PFSK-1 (cell line): ENCODE results near the gene USP20.

Source experiments
- FOXP2 ChIP-seq: optimal IDR thresholded peaks from 2 replicates; pipeline ENCODE3; 2011; ENCODE audit warnings: borderline replicate concordance, control low read depth, inconsistent platforms; ENCODE audit not compliant: insufficient read depth; ENCODE audit errors: extremely low read length, extremely low read depth
- POLR2AphosphoS5 ChIP-seq: IDR thresholded peaks from 2 replicates; pipeline ENCODE4 v1.6.1; 2012; ENCODE audit warnings: low read depth, mild to moderate bottlenecking, control low read depth, low read length, moderate library complexity
- REST ChIP-seq, 2 experiments: IDR thresholded peaks; 2 replicates each; pipeline versions ENCODE4 v1.6.1 to v1.8.0; 2011 to 2012; ENCODE audit warnings: low read depth in 2 of 2, low read length in 2 of 2, control low read depth in 1 of 2, inconsistent platforms in 1 of 2, mild to moderate bottlenecking in 1 of 2, moderate library complexity in 1 of 2; ENCODE audit not compliant: insufficient read depth in 1 of 2
- SIN3A ChIP-seq: IDR thresholded peaks from 2 replicates; pipeline ENCODE4 v1.6.1; 2012; ENCODE audit warnings: mild to moderate bottlenecking, low read length, moderate library complexity, borderline replicate concordance; ENCODE audit not compliant: insufficient read depth
- TAF1 ChIP-seq: IDR thresholded peaks from 2 replicates; pipeline ENCODE4 v1.6.1; 2012; ENCODE audit warnings: low read length, control low read depth, borderline replicate concordance; ENCODE audit not compliant: insufficient read depth

USP20 gene

GRCh38 chr9:129887334-129888292 is 52.4 kb downstream of the USP20 start:
- TF ChIP-seq POLR2AphosphoS5, result no peak
- no peak for TF ChIP-seq REST (IDR thresholded peaks at IDR 0.05; ENCODE audit: insufficient read depth in 1 of 2, low read depth in 2 of 2, low read length in 2 of 2)
- no peak for TF ChIP-seq TAF1
- TF ChIP-seq SIN3A, result no peak
- no peak for TF ChIP-seq FOXP2

GRCh38 chr9:129888293-129889121 is 53.2 kb downstream of the USP20 start:
- TF ChIP-seq TAF1 (no peak), REST (IDR thresholded peaks at IDR 0.05; ENCODE audit: insufficient read depth in 1 of 2, low read depth in 2 of 2, low read length in 2 of 2) (no peak), SIN3A (no peak), FOXP2 (no peak), POLR2AphosphoS5 (no peak)

GRCh38 chr9:129889122-129889940 is 54.1 kb downstream of the USP20 start:
- TF ChIP-seq FOXP2 (no peak), TAF1 (no peak), REST (IDR thresholded peaks at IDR 0.05; ENCODE audit: insufficient read depth in 1 of 2, low read depth in 2 of 2, low read length in 2 of 2) (no peak), POLR2AphosphoS5 (no peak), SIN3A (no peak)

GRCh38 chr9:129889941-129890717 is 54.9 kb downstream of the USP20 start:
- TF ChIP-seq SIN3A (no peak), FOXP2 (no peak), POLR2AphosphoS5 (no peak), REST (IDR thresholded peaks at IDR 0.05; ENCODE audit: insufficient read depth in 1 of 2, low read depth in 2 of 2, low read length in 2 of 2) (no peak), TAF1 (no peak)
